Measurements from ENCODE around the gene THOP1.

GRCh38 chr19:2858864-2859263, 73.6 kb downstream of the THOP1 start:
- TF ChIP-seq CTCF (IDR thresholded peaks at IDR 0.05; ENCODE audit: low read length) (no peak), EZH2 (IDR thresholded peaks at IDR 0.05; ENCODE audit: borderline replicate concordance, low read length) (no peak)
